Skeletal muscle satellite cell (primary cell): ENCODE results near the gene MUC2.

ENCODE experiments used
- H3K27me3 ChIP-seq: 2 replicates; pipeline ENCODE4 v1.7.0; 2013; ENCODE audit warnings: low read length; ENCODE audit not compliant: control insufficient read depth, insufficient read depth
- H3K36me3 ChIP-seq: 2 replicates; pipeline ENCODE4 v1.7.0; 2013; ENCODE audit warnings: mild to moderate bottlenecking, control low read depth, low read length; ENCODE audit not compliant: insufficient read depth
- H3K4me1 ChIP-seq: 2 replicates; pipeline ENCODE4 v1.7.0; 2013; ENCODE audit warnings: low read length; ENCODE audit not compliant: control insufficient read depth, insufficient read depth
- H3K4me2 ChIP-seq: 2 replicates; pipeline ENCODE4 v1.7.0; 2013; ENCODE audit warnings: mild to moderate bottlenecking, low read length
- H3K4me3 ChIP-seq: 2 replicates; pipeline ENCODE4 v1.7.0; 2013; ENCODE audit warnings: low read length
- H3K9ac ChIP-seq: 2 replicates; pipeline ENCODE4 v1.7.0; 2013; ENCODE audit warnings: mild to moderate bottlenecking, low read depth, low read length, moderate library complexity
- H3K9me3 ChIP-seq: replicated peaks from 2 replicates; pipeline ENCODE4 v1.7.0; 2013; ENCODE audit warnings: mild to moderate bottlenecking, control low read depth, low read length

The MUC2 gene

GRCh38 chr11:1101318-1102089 is 26.8 kb downstream of the MUC2 start:
- H3K4me3 ChIP-seq = no peak overlapping the region
- H3K9me3 ChIP-seq = peaks cover 10% of the 10 kb centered on the region
- H3K36me3 ChIP-seq = no peaks in the 10 kb centered on the region
- no peaks in the 10 kb centered on the region for H3K4me1 ChIP-seq
- no peak overlapping the region for H3K9ac ChIP-seq
- no peak overlapping the region for H3K4me2 ChIP-seq
- no peaks in the 10 kb centered on the region for H3K27me3 ChIP-seq

- Histone ChIP-seq H3K27me3 (no peaks in the 10 kb centered on the region), H3K36me3 (no peaks in the 10 kb centered on the region), H3K4me2 (no peak overlapping the region), H3K4me3 (no peak overlapping the region), H3K4me1 (no peaks in the 10 kb centered on the region), H3K9me3 (peaks cover 10% of the 10 kb centered on the region), H3K9ac (no peak overlapping the region)
Observed at GRCh38 chr11:1102221-1102971, 27.7 kb downstream of the MUC2 start.

GRCh38 chr11:1102996-1103395 is 28.3 kb downstream of the MUC2 start:
- Histone ChIP-seq H3K4me2 (no peak overlapping the region), H3K4me3 (no peak overlapping the region), H3K9me3 (peaks cover 10% of the 10 kb centered on the region), H3K27me3 (no peaks in the 10 kb centered on the region), H3K4me1 (no peaks in the 10 kb centered on the region), H3K9ac (no peak overlapping the region), H3K36me3 (no peaks in the 10 kb centered on the region)

GRCh38 chr11:1103401-1104360 is 29.0 kb downstream of the MUC2 start:
- H3K4me3 ChIP-seq = no peak overlapping the region
- no peak overlapping the region for H3K9ac ChIP-seq
- no peaks in the 10 kb centered on the region for H3K4me1 ChIP-seq
- H3K9me3 ChIP-seq = peaks cover 10% of the 10 kb centered on the region
- H3K4me2 ChIP-seq = no peak overlapping the region
- H3K36me3 ChIP-seq = no peaks in the 10 kb centered on the region
- H3K27me3 ChIP-seq = peaks cover under 1% of the 10 kb centered on the region

- peaks cover 8% of the 10 kb centered on the region for H3K27me3 ChIP-seq
- H3K4me1 ChIP-seq = no peaks in the 10 kb centered on the region
- H3K4me3 ChIP-seq = no peak overlapping the region
- H3K4me2 ChIP-seq = no peak overlapping the region
- no peak overlapping the region for H3K9ac ChIP-seq
- no peaks in the 10 kb centered on the region for H3K36me3 ChIP-seq
- peaks cover 10% of the 10 kb centered on the region for H3K9me3 ChIP-seq
Observed at GRCh38 chr11:1104411-1105182, 29.9 kb downstream of the MUC2 start.

GRCh38 chr11:1105183-1105565 is 30.5 kb downstream of the MUC2 start:
- Histone ChIP-seq H3K36me3 (no peaks in the 10 kb centered on the region), H3K9ac (no peak overlapping the region), H3K4me2 (no peak overlapping the region), H3K4me3 (no peak overlapping the region), H3K27me3 (peaks cover 8% of the 10 kb centered on the region), H3K4me1 (no peaks in the 10 kb centered on the region), H3K9me3 (peaks cover 10% of the 10 kb centered on the region)

- Histone ChIP-seq H3K4me1 (no peaks in the 10 kb centered on the region), H3K9ac (no peak overlapping the region), H3K27me3 (peaks cover 8% of the 10 kb centered on the region), H3K9me3 (peaks cover 10% of the 10 kb centered on the region), H3K4me2 (no peak overlapping the region), H3K36me3 (no peaks in the 10 kb centered on the region), H3K4me3 (no peak overlapping the region)
Observed at GRCh38 chr11:1106387-1106786, 31.7 kb downstream of the MUC2 start.

GRCh38 chr11:1107316-1108245 is 32.9 kb downstream of the MUC2 start:
- Histone ChIP-seq H3K9me3 (peaks cover 3% of the 10 kb centered on the region), H3K27me3 (peaks cover 8% of the 10 kb centered on the region), H3K4me1 (no peaks in the 10 kb centered on the region), H3K36me3 (no peaks in the 10 kb centered on the region), H3K9ac (no peak overlapping the region), H3K4me2 (no peak overlapping the region), H3K4me3 (no peak overlapping the region)

- Histone ChIP-seq H3K4me3 (no peak overlapping the region), H3K4me1 (no peaks in the 10 kb centered on the region), H3K36me3 (no peaks in the 10 kb centered on the region), H3K9me3 (no peaks in the 10 kb centered on the region), H3K4me2 (no peak overlapping the region), H3K27me3 (peaks cover 8% of the 10 kb centered on the region), H3K9ac (no peak overlapping the region)
Observed at GRCh38 chr11:1108246-1108900, 33.7 kb downstream of the MUC2 start.
